ENCODE data around the gene MAGEA11. TPM values are rescaled to one million over a fixed set of nuclear protein-coding genes. Genes with fewer than 3 reads are reported as not detected.
"Not testable (repeated sequence)": the region's sequence is repeated elsewhere in the genome, so short reads cannot be mapped to it uniquely, and the experiment has no call there.

Gene MAGEA11
- total RNA-seq, 1 donor from 2014 or later, result not detected

GRCh38 chrX:149746390-149747007 is 34.6 kb downstream of the MAGEA11 start:
- not testable (repeated sequence) for H3K4me3 ChIP-seq (ENCODE audit: low read depth, low read length); H3K36me3 ChIP-seq (ENCODE audit: control insufficient read depth, insufficient read depth, low read length); H3K27me3 ChIP-seq (ENCODE audit: control insufficient read depth, insufficient read depth, low read length); DNase-seq (ENCODE audit: low read depth)

GRCh38 chrX:149757206-149758067 is 45.6 kb downstream of the MAGEA11 start:
- no peak for DNase-seq (ENCODE audit: low read depth)
- Histone ChIP-seq H3K27me3 (ENCODE audit: control insufficient read depth, insufficient read depth, low read length) (no peaks in the 10 kb centered on the region), H3K36me3 (ENCODE audit: control insufficient read depth, insufficient read depth, low read length) (no peaks in the 10 kb centered on the region), H3K4me3 (ENCODE audit: low read depth, low read length) (no peak overlapping the region)
- TF ChIP-seq CTCF (IDR thresholded peaks at IDR 0.05; ENCODE audit: insufficient read depth, low read length, poor library complexity, severe bottlenecking), result no peak

- DNase-seq (ENCODE audit: low read depth), result no peak
- TF ChIP-seq CTCF (IDR thresholded peaks at IDR 0.05; ENCODE audit: insufficient read depth, low read length, poor library complexity, severe bottlenecking), result no peak
- Histone ChIP-seq H3K4me3 (ENCODE audit: low read depth, low read length) (no peak overlapping the region), H3K36me3 (ENCODE audit: control insufficient read depth, insufficient read depth, low read length) (no peaks in the 10 kb centered on the region), H3K27me3 (ENCODE audit: control insufficient read depth, insufficient read depth, low read length) (no peaks in the 10 kb centered on the region)
Measured at GRCh38 chrX:149758068-149758714, 46.3 kb downstream of the MAGEA11 start.

GRCh38 chrX:149758715-149759078 is 46.8 kb downstream of the MAGEA11 start:
- DNase-seq (ENCODE audit: low read depth); H3K4me3 ChIP-seq (ENCODE audit: low read depth, low read length); H3K27me3 ChIP-seq (ENCODE audit: control insufficient read depth, insufficient read depth, low read length); H3K36me3 ChIP-seq (ENCODE audit: control insufficient read depth, insufficient read depth, low read length): not testable (repeated sequence)

- Histone ChIP-seq H3K36me3 (ENCODE audit: control insufficient read depth, insufficient read depth, low read length) (no peaks in the 10 kb centered on the region), H3K27me3 (ENCODE audit: control insufficient read depth, insufficient read depth, low read length) (no peaks in the 10 kb centered on the region), H3K4me3 (ENCODE audit: low read depth, low read length) (no peak overlapping the region)
- TF ChIP-seq CTCF (IDR thresholded peaks at IDR 0.05; ENCODE audit: insufficient read depth, low read length, poor library complexity, severe bottlenecking), result no peak
- DNase-seq (ENCODE audit: low read depth), result no peak
Measured at GRCh38 chrX:149759824-149760223, 48.0 kb downstream of the MAGEA11 start.

- no peak for DNase-seq (ENCODE audit: low read depth)
- no peak for TF ChIP-seq CTCF (IDR thresholded peaks at IDR 0.05; ENCODE audit: insufficient read depth, low read length, poor library complexity, severe bottlenecking)
- no peaks in the 10 kb centered on the region for H3K36me3 ChIP-seq (ENCODE audit: control insufficient read depth, insufficient read depth, low read length)
Measured at GRCh38 chrX:149760965-149761364, 49.1 kb downstream of the MAGEA11 start.

GRCh38 chrX:149761858-149762674 is 50.2 kb downstream of the MAGEA11 start:
- not testable (repeated sequence) for H3K4me3 ChIP-seq (ENCODE audit: low read depth, low read length); DNase-seq (ENCODE audit: low read depth); H3K36me3 ChIP-seq (ENCODE audit: control insufficient read depth, insufficient read depth, low read length); H3K27me3 ChIP-seq (ENCODE audit: control insufficient read depth, insufficient read depth, low read length)

More at GRCh38 chrX:149760965-149761364, 49.1 kb downstream of the MAGEA11 start:
- H3K27me3 ChIP-seq (ENCODE audit: control insufficient read depth, insufficient read depth, low read length), result no peaks in the 10 kb centered on the region
- no peak overlapping the region for H3K4me3 ChIP-seq (ENCODE audit: low read depth, low read length)

All from kidney epithelial cell (primary cell).